ENCODE results near the gene CDH13.

GRCh38 chr16:83010776-83011720 is 384.3 kb downstream of the CDH13 start:
- TF ChIP-seq CTCF (IDR thresholded peaks at IDR 0.05) (no peak), POLR2A (IDR thresholded peaks at IDR 0.05) (no peak)

Data from adrenal gland (tissue), 5 donors.